Gastrocnemius medialis (tissue), 4 donors: ENCODE results near the gene TATDN3. TPM values are rescaled to one million over a fixed set of nuclear protein-coding genes. Genes with fewer than 3 reads are reported as not detected.

Experiments used
- ATAC-seq, 2 donors: fragments of 150-250 bp; one replicate each; pipeline ENCODE4 v1.9.1; 2016
- DNase-seq, 2 donors: peaks; one replicate each; pipeline ENCODE4 v3.0.0-alpha.2; 2019
- H3K27ac ChIP-seq, 4 donors: fragments of 200-600 bp; sonication (generic); 1 replicate in 1 of 4; 2 replicates in 3 of 4; pipeline ENCODE4 v1.5.1; 2016 to 2018; ENCODE audit warnings: mild to moderate bottlenecking in 2 of 4, moderate library complexity in 1 of 4
- H3K27me3 ChIP-seq, 3 donors: fragments of 200-600 bp; sonication (generic) in 2 of 3; 1 replicate in 1 of 3; 2 replicates in 2 of 3; pipeline versions ENCODE4 v1.5.1 to v1.6.0; 2016 to 2019; ENCODE audit warnings: mild to moderate bottlenecking in 1 of 3, moderate library complexity in 1 of 3
- H3K36me3 ChIP-seq, 2 donors: fragments of 200-600 bp; sonication (generic) in 1 of 2; one replicate each; pipeline ENCODE4 v1.5.1; 2017 to 2018
- H3K4me1 ChIP-seq, 2 donors: fragments of 200-600 bp; sonication (generic) in 1 of 2; one replicate each; pipeline ENCODE4 v1.5.1; 2016 to 2017; ENCODE audit warnings: mild to moderate bottlenecking in 2 of 2
- H3K4me3 ChIP-seq, 4 donors: fragments of 200-600 bp; sonication (generic) in 3 of 4; 1 replicate in 1 of 4; 2 replicates in 3 of 4; pipeline ENCODE4 v1.5.1; 2016 to 2019; ENCODE audit warnings: mild to moderate bottlenecking in 2 of 4
- H3K9me3 ChIP-seq, 3 donors: fragments of 200-600 bp; sonication (generic) in 2 of 3; 1 replicate in 1 of 3; 2 replicates in 2 of 3; pipeline ENCODE4 v1.5.1; 2016 to 2019
- POLR2A ChIP-seq, 2 donors: fragments of 450-650 bp; IDR thresholded peaks; one replicate each; pipeline ENCODE4 v1.6.1; 2017; ENCODE audit warnings: antibody characterized with exemption in 2 of 2, mild to moderate bottlenecking in 2 of 2, moderate library complexity in 2 of 2
- in situ Hi-C, 4 donors: fragments of 200-750 bp; cut with MboI; loops; one replicate each; pipeline versions ENCODE4 v1.15.0 to v1.8.0; 2017; ENCODE audit warnings: low sequenced_read_pairs in 4 of 4
- intact Hi-C: fragments of 100-400 bp; cut with DNase I; formaldehyde crosslinking; loops from one replicate; pipeline ENCODE4 v1.15.1; 2023; ENCODE audit warnings: low total_unique reads
- total RNA-seq, 4 donors: library from RNA; depleted of rRNA; stranded (reverse); fragments of >200 nt; gene quantifications; one replicate each; pipeline versions ENCODE4 v1.1.0 to v1.2.3, GENCODE V29; 2016
- TF ChIP-seq, protein P1 (sequence below), 5 experiments: fragments of 450-650 bp in 3 of 5; fragments of 200-600 bp in 2 of 5; sonication (generic) in 2 of 5; IDR thresholded peaks in 4 of 5; conservative IDR thresholded peaks in 1 of 5; 1 replicate in 4 of 5; 2 replicates in 1 of 5; pipeline ENCODE4 v1.5.1; 2016 to 2019; ENCODE audit warnings: antibody characterized with exemption in 5 of 5, mild to moderate bottlenecking in 3 of 5, moderate library complexity in 3 of 5

Gene TATDN3
- total RNA-seq, 4 donors from 2014 or later = 19.5 to 27.3 (median 25.6) TPM

DNA sequence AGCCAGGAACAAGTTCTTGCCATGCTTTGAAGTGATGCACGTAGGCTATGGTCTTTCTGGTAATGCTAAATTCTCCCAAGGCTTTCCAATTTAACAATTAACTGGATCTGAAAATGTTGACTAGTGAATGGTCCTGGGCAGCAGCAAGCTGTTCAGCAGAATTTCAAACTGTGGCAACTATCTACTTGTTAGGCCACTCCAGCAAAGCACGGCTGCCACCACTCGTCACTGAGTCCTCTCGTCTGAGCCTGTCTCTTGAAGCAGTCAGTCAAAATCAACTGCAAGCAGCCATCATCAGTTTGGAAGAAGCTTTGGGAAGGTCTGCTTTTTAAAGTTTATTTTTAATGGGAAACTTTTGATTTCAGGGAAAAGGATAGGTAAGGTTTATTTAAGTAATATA, 72.5 kb downstream of the TATDN3 start:
- in situ Hi-C loops (no loop called here), intact Hi-C loops (no loop called here)
- no peak for ATAC-seq
- TF ChIP-seq, protein P1, sequence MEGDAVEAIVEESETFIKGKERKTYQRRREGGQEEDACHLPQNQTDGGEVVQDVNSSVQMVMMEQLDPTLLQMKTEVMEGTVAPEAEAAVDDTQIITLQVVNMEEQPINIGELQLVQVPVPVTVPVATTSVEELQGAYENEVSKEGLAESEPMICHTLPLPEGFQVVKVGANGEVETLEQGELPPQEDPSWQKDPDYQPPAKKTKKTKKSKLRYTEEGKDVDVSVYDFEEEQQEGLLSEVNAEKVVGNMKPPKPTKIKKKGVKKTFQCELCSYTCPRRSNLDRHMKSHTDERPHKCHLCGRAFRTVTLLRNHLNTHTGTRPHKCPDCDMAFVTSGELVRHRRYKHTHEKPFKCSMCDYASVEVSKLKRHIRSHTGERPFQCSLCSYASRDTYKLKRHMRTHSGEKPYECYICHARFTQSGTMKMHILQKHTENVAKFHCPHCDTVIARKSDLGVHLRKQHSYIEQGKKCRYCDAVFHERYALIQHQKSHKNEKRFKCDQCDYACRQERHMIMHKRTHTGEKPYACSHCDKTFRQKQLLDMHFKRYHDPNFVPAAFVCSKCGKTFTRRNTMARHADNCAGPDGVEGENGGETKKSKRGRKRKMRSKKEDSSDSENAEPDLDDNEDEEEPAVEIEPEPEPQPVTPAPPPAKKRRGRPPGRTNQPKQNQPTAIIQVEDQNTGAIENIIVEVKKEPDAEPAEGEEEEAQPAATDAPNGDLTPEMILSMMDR (IDR thresholded peaks at IDR 0.05 in 4 of 5, conservative IDR thresholded peaks at IDR 0.05 in 1 of 5) = no peak
- TF ChIP-seq POLR2A (IDR thresholded peaks at IDR 0.05) = no peak
- no peaks in the 10 kb centered on the region for H3K27me3 ChIP-seq
- no peak overlapping the region for H3K4me3 ChIP-seq
- no peaks in the 10 kb centered on the region for H3K9me3 ChIP-seq
- H3K27ac ChIP-seq = no peak overlapping the region
- DNase-seq = no peak
- H3K36me3 ChIP-seq = peaks cover 0 to 4% of the 10 kb centered on the region in 2 donors
- H3K4me1 ChIP-seq = peaks cover 2 to 7% of the 10 kb centered on the region in 2 donors

Other genes starting within 250 kb of the TATDN3 start
- gene ATF3, start 183.1 kb upstream of the TATDN3 start, total RNA-seq = 1 to 10 TPM; 1.9 to 7.4 (median 7.2) TPM
- 1 to 10 TPM in 1 of 4 donors, under 1 TPM in 1, not detected in 2; 0.38 to 5.1 TPM for gene BATF3, start 92.1 kb upstream of the TATDN3 start, total RNA-seq
- 10 to 100 TPM; 21.3 to 42.6 (median 28.2) TPM for gene NSL1, start 117 bp upstream of the TATDN3 start, total RNA-seq
- gene SPATA45, start 55.8 kb downstream of the TATDN3 start, total RNA-seq = not detected
- gene FLVCR1, start 66.4 kb downstream of the TATDN3 start, total RNA-seq = 10 to 100 TPM in 1 of 4 donors, 1 to 10 TPM in 2, under 1 TPM in 1; 0.66 to 19.8 (median 1.7) TPM
- 1 to 10 TPM in 1 of 4 donors, not detected in 3; 1.5 TPM for gene VASH2, start 158.6 kb downstream of the TATDN3 start, total RNA-seq
- gene ANGEL2, start 224.0 kb downstream of the TATDN3 start, total RNA-seq = 10 to 100 TPM; 17.7 to 33.2 (median 25.1) TPM